Calu3 (cell line): Measurements from ENCODE around the gene RNF130. TPM values are rescaled to one million over a fixed set of nuclear protein-coding genes. Genes with fewer than 3 reads are reported as not detected.

Experiments used
- BruUV-seq: library from RNA; stranded (reverse); fragments of 400-500 nt; replicated peaks from 2 replicates; lab custom pipeline; 2021; lab: Mats Ljungman, UMichigan
- CTCF ChIA-PET: fragments of 300-600 bp; sonication (Branson Sonifier 250); formaldehyde crosslinking; loops from one replicate; lab custom pipeline; 2022; ENCODE audit warnings: antibody characterized with exemption; lab: Charles Lee
- DNase-seq: peaks from one replicate; pipeline ENCODE4 v3.0.0; 2022
- H3K27ac Mint-ChIP-seq: one replicate; pipeline ENCODE4 v1.8.0; 2022; ENCODE audit warnings: mixed read lengths; ENCODE audit not compliant: unreplicated experiment
- H3K27me3 Mint-ChIP-seq: one replicate; pipeline ENCODE4 v1.8.0; 2022; ENCODE audit warnings: mixed read lengths; ENCODE audit not compliant: unreplicated experiment
- H3K36me3 Mint-ChIP-seq: one replicate; pipeline ENCODE4 v1.8.0; 2022; ENCODE audit warnings: mild to moderate bottlenecking, moderate library complexity, mixed read lengths; ENCODE audit not compliant: insufficient read depth, unreplicated experiment
- H3K4me1 Mint-ChIP-seq: one replicate; pipeline ENCODE4 v1.8.0; 2022; ENCODE audit warnings: mild to moderate bottlenecking, low read depth, mixed read lengths; ENCODE audit not compliant: unreplicated experiment
- H3K4me3 Mint-ChIP-seq: one replicate; pipeline ENCODE4 v1.8.0; 2022; ENCODE audit warnings: mild to moderate bottlenecking, low read depth, moderate library complexity, mixed read lengths; ENCODE audit not compliant: unreplicated experiment
- H3K9me3 Mint-ChIP-seq: one replicate; pipeline ENCODE4 v1.8.0; 2022; ENCODE audit warnings: low read depth, mixed read lengths; ENCODE audit not compliant: unreplicated experiment
- CTCF ChIP-seq: fragments of 200-600 bp; IDR thresholded peaks from one replicate; pipeline ENCODE4 v1.8.0; 2022; ENCODE audit warnings: antibody characterized with exemption; ENCODE audit not compliant: unreplicated experiment
- intact Hi-C: fragments of 100-400 bp; cut with micrococcal nuclease; formaldehyde crosslinking; loops from one replicate; pipeline ENCODE4 v1.10.0; 2022; ENCODE audit not compliant: unreplicated experiment
- total RNA-seq: library from RNA; stranded (reverse); gene quantifications from 2 replicates; pipeline ENCODE4 v1.2.3, GENCODE V29; 2022

RNF130 gene
- total RNA-seq, 1 experiment from 2014 or later: 34.0 TPM

DNA sequence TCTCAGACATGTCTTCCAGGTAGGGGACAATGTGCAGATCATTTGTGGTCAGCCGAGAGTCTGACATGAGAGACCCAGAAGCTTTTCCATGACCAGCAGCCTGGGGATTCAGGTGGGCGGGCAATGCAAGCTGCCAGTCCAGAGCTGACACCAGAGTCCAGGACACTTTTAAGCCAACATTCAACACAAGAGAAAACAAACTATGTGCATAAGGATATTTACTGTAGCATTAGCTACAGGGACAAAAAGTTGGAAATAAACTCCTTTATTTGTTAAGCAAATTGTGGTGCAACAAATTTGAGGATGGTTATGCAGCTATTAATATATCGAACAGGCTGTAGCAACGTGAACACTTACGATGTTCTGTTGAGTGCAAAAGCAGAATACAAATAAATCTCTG lies 9.9 kb upstream of the RNF130 start:
- BruUV-seq: no TSS peak
- H3K27ac Mint-ChIP-seq: no peak overlapping the region
- CTCF ChIA-PET: no interaction called here
- no peaks in the 10 kb centered on the region for H3K9me3 Mint-ChIP-seq
- no peaks in the 10 kb centered on the region for H3K36me3 Mint-ChIP-seq
- peaks cover 18% of the 10 kb centered on the region for H3K4me1 Mint-ChIP-seq
- no peak for DNase-seq
- H3K27me3 Mint-ChIP-seq: peaks cover 57% of the 10 kb centered on the region
- H3K4me3 Mint-ChIP-seq: no peak overlapping the region
- intact Hi-C loops: loop anchor here (10.0 kb wide), 1 partner anchor 167 kb away; no protein-coding TSS in a partner anchor
- TF ChIP-seq CTCF: no peak

DNA sequence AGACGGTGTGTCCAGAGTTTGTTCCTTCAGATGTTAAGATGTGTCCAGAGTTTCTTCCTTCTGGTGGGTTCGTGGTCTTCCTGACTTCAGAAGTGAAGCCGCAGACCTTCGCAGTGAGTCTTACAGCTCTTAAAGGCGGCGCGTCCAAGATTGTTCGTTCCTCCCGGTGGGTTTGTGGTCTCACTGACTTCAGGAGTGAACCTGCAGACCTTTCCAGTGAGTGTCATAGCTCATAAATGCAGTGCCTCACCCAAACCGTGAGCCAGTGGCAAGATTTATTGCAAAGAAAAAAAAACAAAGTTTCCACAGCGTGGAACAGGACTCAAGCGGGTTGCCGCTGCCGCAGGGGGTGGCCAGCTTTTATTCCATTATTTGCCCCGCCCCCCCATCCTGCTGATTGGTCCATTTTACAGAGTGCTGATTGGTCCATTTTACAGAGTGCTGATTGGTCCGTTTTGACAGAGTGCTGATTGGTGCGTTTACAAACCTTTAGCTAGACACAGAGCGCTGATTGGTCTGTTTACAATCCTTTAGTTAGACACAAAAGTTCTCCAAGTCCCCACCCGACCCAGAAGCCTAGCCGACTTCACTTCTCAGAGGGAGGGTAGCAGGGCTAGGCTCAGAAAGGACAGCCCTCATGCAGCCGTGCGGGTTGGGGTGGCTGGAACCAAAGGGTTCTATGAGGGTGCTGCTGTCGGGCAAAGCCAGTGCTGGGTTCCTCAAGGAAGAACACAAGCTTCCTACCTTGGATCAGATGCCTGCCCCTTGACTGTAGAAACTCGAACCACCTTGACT lies 9.1 kb upstream of the RNF130 start:
- intact Hi-C loops: loop anchor here (10.0 kb wide), 1 partner anchor 166 kb away; no protein-coding TSS in a partner anchor
- Mint-ChIP-seq H3K27me3 (peaks cover 64% of the 10 kb centered on the region), H3K9me3 (no peaks in the 10 kb centered on the region), H3K27ac (no peak overlapping the region), H3K36me3 (no peaks in the 10 kb centered on the region), H3K4me1 (peaks cover 14% of the 10 kb centered on the region), H3K4me3 (no peak overlapping the region)
- DNase-seq: no peak
- BruUV-seq: no TSS peak
- CTCF ChIA-PET: no interaction called here
- no peak for TF ChIP-seq CTCF

- DNase-seq: no peak
- H3K27ac Mint-ChIP-seq: no peak overlapping the region
- H3K4me3 Mint-ChIP-seq: no peak overlapping the region
- no TSS peak for BruUV-seq
- H3K4me1 Mint-ChIP-seq: peaks cover 7% of the 10 kb centered on the region
- CTCF ChIA-PET: interaction anchor here (0.6 kb wide), 1 partner anchor 334 kb away, joined by 3 read pairs; no protein-coding TSS in a partner anchor
- intact Hi-C loops: loop anchor here (10.0 kb wide), 1 partner anchor 165 kb away; no protein-coding TSS in a partner anchor
- peaks cover 72% of the 10 kb centered on the region for H3K27me3 Mint-ChIP-seq
- TF ChIP-seq CTCF: no peak
- H3K9me3 Mint-ChIP-seq: no peaks in the 10 kb centered on the region
- H3K36me3 Mint-ChIP-seq: no peaks in the 10 kb centered on the region
Observed at GRCh38 chr5:180079702-180080466, 8.3 kb upstream of the RNF130 start.

DNA sequence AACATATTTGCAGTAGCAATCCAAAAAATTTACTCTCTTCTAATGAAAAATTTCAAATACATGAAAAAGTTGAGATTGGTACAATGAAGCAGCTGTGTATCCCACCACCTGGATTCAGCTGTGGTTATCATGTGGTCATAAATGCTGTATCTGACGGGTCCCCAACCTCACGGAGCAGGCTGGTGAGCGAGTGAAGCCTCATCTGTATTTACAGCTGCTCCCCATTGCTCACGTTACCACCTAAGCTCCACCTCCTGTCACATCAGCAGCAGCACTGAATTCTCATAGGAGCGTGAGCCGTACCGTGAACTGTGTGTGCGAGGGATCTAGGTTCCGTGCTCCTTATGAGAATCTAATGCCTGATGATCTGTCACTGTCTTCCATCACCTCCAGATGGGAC lies 6.8 kb upstream of the RNF130 start:
- BruUV-seq: no TSS peak
- DNase-seq: no peak
- intact Hi-C loops: no loop called here
- Mint-ChIP-seq H3K9me3 (peaks cover 3% of the 10 kb centered on the region), H3K27me3 (peaks cover 79% of the 10 kb centered on the region), H3K36me3 (peaks cover 5% of the 10 kb centered on the region), H3K4me1 (no peaks in the 10 kb centered on the region), H3K4me3 (no peak overlapping the region), H3K27ac (no peak overlapping the region)
- no peak for TF ChIP-seq CTCF
- CTCF ChIA-PET: interaction anchor here (0.6 kb wide), 1 partner anchor 12 kb away, joined by 3 read pairs; no protein-coding TSS in a partner anchor
